ENCODE data around the gene RAMP1. TPM values are rescaled to one million over a fixed set of nuclear protein-coding genes. Genes with fewer than 3 reads are reported as not detected.

The RAMP1 gene
- total and polyA plus RNA-seq, 2 donors from 2014 or later: 8.8 to 17.3 TPM

DNA sequence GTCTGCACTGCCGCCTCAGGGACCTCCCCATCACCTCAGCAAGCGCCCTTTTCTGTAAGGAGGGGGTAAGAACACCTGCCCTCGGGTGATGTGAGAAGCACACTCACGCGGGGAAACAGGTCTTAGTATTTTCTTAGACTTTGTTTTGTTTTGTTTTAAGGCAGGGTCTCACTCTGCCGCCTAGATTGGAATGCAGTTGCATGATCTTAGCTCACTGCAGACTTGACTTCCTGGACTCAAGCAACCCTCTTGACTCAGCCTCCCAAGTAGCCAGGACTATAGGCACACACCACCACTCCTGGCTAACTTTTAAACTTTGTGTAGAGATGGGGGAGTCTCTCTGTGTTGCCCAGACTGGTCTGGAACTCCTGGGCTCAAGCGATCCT, 37.1 kb downstream of the RAMP1 start:
- no peaks in the 10 kb centered on the region for H3K27me3 ChIP-seq (ENCODE audit: control insufficient read depth, insufficient read depth, low read length)
- peaks cover 0 to 4% (median 0%) of the 10 kb centered on the region in 3 donors for H3K4me1 ChIP-seq (ENCODE audit: control insufficient read depth in 2 of 3, insufficient read depth in 2 of 3, low read depth in 1 of 3, low read length in 3 of 3)
- H3K9me3 ChIP-seq (ENCODE audit: control insufficient read depth in 2 of 3, insufficient read depth in 1 of 3, low read length in 3 of 3): no peaks in the 10 kb centered on the region
- H3K36me3 ChIP-seq (ENCODE audit: control insufficient read depth in 2 of 3, insufficient read depth in 3 of 3, low read length in 3 of 3): no peaks in the 10 kb centered on the region
- intact Hi-C loops (cut with DNase I): no loop called here
- DNase-seq: peak in 1 of 5 donors; percentile 31
- no peak for FAIRE-seq
- H3K4me3 ChIP-seq (ENCODE audit: low read length in 3 of 3): no peak overlapping the region
- TF ChIP-seq, protein P1, sequence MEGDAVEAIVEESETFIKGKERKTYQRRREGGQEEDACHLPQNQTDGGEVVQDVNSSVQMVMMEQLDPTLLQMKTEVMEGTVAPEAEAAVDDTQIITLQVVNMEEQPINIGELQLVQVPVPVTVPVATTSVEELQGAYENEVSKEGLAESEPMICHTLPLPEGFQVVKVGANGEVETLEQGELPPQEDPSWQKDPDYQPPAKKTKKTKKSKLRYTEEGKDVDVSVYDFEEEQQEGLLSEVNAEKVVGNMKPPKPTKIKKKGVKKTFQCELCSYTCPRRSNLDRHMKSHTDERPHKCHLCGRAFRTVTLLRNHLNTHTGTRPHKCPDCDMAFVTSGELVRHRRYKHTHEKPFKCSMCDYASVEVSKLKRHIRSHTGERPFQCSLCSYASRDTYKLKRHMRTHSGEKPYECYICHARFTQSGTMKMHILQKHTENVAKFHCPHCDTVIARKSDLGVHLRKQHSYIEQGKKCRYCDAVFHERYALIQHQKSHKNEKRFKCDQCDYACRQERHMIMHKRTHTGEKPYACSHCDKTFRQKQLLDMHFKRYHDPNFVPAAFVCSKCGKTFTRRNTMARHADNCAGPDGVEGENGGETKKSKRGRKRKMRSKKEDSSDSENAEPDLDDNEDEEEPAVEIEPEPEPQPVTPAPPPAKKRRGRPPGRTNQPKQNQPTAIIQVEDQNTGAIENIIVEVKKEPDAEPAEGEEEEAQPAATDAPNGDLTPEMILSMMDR (IDR thresholded peaks at IDR 0.05; ENCODE audit: borderline replicate concordance, extremely low read depth, insufficient read depth): no peak
- H3K9ac ChIP-seq (ENCODE audit: low read length in 3 of 3): no peak overlapping the region
- H3K27ac ChIP-seq (ENCODE audit: low read depth in 2 of 2, low read length in 2 of 2): no peak overlapping the region

- no peaks in the 10 kb centered on the region for H3K9me3 ChIP-seq (ENCODE audit: control insufficient read depth in 2 of 3, insufficient read depth in 1 of 3, low read length in 3 of 3)
- FAIRE-seq (no peak), DNase-seq (peak in 2 of 5 donors; percentile 28 to 63)
- no peaks in the 10 kb centered on the region for H3K27me3 ChIP-seq (ENCODE audit: control insufficient read depth, insufficient read depth, low read length)
- intact Hi-C loops (cut with DNase I): no loop called here
- TF ChIP-seq, protein P1 (IDR thresholded peaks at IDR 0.05; ENCODE audit: borderline replicate concordance, extremely low read depth, insufficient read depth): no peak
- no peak overlapping the region for H3K27ac ChIP-seq (ENCODE audit: low read depth in 2 of 2, low read length in 2 of 2)
- peaks cover 0 to 4% (median 0%) of the 10 kb centered on the region in 3 donors for H3K4me1 ChIP-seq (ENCODE audit: control insufficient read depth in 2 of 3, insufficient read depth in 2 of 3, low read depth in 1 of 3, low read length in 3 of 3)
- H3K4me3 ChIP-seq (ENCODE audit: low read length in 3 of 3): no peak overlapping the region
- H3K36me3 ChIP-seq (ENCODE audit: control insufficient read depth in 2 of 3, insufficient read depth in 3 of 3, low read length in 3 of 3): no peaks in the 10 kb centered on the region
- H3K9ac ChIP-seq (ENCODE audit: low read length in 3 of 3): no peak overlapping the region
Observed at GRCh38 chr2:237896956-237897355, 37.5 kb downstream of the RAMP1 start.

GRCh38 chr2:237898057-237898414, 38.6 kb downstream of the RAMP1 start:
- no peak overlapping the region for H3K4me3 ChIP-seq (ENCODE audit: low read length in 3 of 3)
- no peaks in the 10 kb centered on the region for H3K27me3 ChIP-seq (ENCODE audit: control insufficient read depth, insufficient read depth, low read length)
- DNase-seq (no peak), FAIRE-seq (no peak)
- H3K4me1 ChIP-seq (ENCODE audit: control insufficient read depth in 2 of 3, insufficient read depth in 2 of 3, low read depth in 1 of 3, low read length in 3 of 3): peaks cover 0 to 4% (median 0%) of the 10 kb centered on the region in 3 donors
- intact Hi-C loops (cut with DNase I): no loop called here
- no peaks in the 10 kb centered on the region for H3K9me3 ChIP-seq (ENCODE audit: control insufficient read depth in 2 of 3, insufficient read depth in 1 of 3, low read length in 3 of 3)
- TF ChIP-seq, protein P1 (IDR thresholded peaks at IDR 0.05; ENCODE audit: borderline replicate concordance, extremely low read depth, insufficient read depth): no peak
- H3K9ac ChIP-seq (ENCODE audit: low read length in 3 of 3): no peak overlapping the region
- no peak overlapping the region for H3K27ac ChIP-seq (ENCODE audit: low read depth in 2 of 2, low read length in 2 of 2)
- H3K36me3 ChIP-seq (ENCODE audit: control insufficient read depth in 2 of 3, insufficient read depth in 3 of 3, low read length in 3 of 3): no peaks in the 10 kb centered on the region

Measured in kidney (tissue), 14 donors.